Left ventricle myocardium superior (tissue), 1 donor: ENCODE data around the gene AKR1C8. TPM values are rescaled to one million over a fixed set of nuclear protein-coding genes. Genes with fewer than 3 reads are reported as not detected.
"Not testable (repeated sequence)": the region's sequence is repeated elsewhere in the genome, so short reads cannot be mapped to it uniquely, and the experiment has no call there.

Experiments used
- ATAC-seq: fragments of 200-7000 bp; cut with Tn5 transposase; one replicate; pipeline ENCODE4 v1.9.1; 2020; ENCODE audit warnings: mild to moderate bottlenecking, moderate library complexity
- DNase-seq: peaks from one replicate; pipeline ENCODE4 v3.0.0-alpha.2; 2020
- intact Hi-C: fragments of 100-400 bp; cut with micrococcal nuclease; formaldehyde crosslinking; loops from one replicate; pipeline ENCODE4 v1.11.0; 2022
- total RNA-seq: library from RNA; stranded (reverse); fragmentation: NEBNext Ultra II Directional; extraction: Animal tissue kit (Norgen Biotek cat#: 25700); gene quantifications from one replicate; pipeline ENCODE4 v1.2.1, GENCODE V29; 2021
- donor health status: DM: no; HTN: yes; CAD: no; lungs with severe emphysema.

The AKR1C8 gene
- total RNA-seq, 1 donor from 2014 or later = 0.25 TPM

GRCh38 chr10:5119997-5120396 is 65.0 kb downstream of the AKR1C8 start:
- intact Hi-C loops, ATAC-seq, DNase-seq: not testable (repeated sequence)

GRCh38 chr10:5117026-5117425 is 67.9 kb downstream of the AKR1C8 start:
- intact Hi-C loops = no loop called here
- ATAC-seq (no peak), DNase-seq (no peak)

DNA sequence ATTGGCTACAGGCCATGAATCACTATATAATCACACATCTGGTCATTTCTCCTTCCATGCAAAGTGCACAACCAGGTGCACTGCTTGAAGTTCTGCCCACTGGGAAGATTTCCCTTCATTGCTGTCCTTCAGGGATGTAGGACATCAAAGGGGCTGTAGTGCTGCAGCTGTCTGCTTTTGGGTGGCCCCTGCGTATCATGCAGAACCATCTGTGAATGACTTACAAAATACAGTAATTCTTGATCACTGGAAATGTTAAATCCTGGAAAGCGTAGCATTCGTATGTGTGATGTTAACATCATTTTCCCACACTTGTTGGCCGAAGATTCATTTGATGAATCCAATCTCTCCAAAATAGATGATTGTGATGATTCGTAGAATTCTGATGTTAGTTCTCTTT is 68.3 kb downstream of the AKR1C8 start:
- intact Hi-C loops = no loop called here

DNA sequence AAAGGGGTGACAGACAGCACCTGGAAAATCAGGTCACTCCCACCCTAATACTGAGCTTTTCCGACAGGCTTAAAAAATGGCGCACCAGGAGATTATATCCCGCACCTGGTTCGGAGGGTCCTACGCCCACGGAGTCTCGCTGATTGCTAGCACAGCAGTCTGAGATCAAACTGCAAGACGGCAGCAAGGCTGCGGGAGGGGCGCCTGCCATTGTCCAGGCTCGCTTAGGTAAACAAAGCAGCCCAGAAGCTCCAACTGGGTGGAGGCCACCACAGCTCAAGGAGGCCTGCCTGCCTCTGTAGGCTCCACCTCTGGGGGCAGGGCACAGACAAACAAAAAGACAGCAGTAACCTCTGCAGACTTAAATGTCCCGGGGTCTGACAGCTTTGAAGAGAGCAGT is 75.1 kb downstream of the AKR1C8 start:
- ATAC-seq, intact Hi-C loops, DNase-seq: not testable (repeated sequence)

More for the DNA sequence above, 68.3 kb downstream of the AKR1C8 start:
- ATAC-seq (no peak), DNase-seq (no peak)

DNA sequence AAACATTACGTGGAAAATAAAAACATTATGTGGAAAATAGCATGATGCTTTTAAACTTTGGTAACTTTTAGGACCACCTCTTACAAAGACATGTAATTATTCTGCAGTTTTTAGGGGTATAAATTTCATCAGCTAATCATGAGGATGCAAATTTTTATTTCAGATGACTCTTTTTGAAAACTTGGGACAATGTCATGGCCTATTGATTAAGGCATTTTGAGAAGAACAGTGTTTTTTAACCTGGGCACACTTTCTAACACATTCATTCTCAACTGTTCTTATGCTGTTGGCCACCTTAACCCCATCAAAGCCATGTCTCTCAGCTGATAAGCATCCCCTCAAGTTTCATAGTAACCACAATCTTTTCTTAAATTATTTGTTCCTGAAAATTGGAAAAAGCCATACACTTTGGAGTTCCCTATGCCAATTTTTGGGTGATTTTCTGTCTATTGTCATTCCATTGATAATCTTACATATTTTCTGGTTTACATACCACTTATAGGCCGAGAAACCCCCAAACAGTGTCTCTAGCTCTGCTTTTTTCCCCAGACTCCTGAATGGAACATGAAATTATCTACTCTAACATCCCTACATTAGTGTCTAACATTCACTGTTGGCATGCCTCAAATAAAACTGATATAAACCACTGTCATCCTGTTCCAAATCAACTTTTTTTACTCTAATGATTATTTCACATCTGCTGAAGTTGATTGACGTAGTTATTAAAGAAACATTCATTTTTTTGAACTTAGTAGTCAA is 76.1 kb downstream of the AKR1C8 start:
- DNase-seq (no peak), ATAC-seq (no peak)
- intact Hi-C loops = no loop called here

DNA sequence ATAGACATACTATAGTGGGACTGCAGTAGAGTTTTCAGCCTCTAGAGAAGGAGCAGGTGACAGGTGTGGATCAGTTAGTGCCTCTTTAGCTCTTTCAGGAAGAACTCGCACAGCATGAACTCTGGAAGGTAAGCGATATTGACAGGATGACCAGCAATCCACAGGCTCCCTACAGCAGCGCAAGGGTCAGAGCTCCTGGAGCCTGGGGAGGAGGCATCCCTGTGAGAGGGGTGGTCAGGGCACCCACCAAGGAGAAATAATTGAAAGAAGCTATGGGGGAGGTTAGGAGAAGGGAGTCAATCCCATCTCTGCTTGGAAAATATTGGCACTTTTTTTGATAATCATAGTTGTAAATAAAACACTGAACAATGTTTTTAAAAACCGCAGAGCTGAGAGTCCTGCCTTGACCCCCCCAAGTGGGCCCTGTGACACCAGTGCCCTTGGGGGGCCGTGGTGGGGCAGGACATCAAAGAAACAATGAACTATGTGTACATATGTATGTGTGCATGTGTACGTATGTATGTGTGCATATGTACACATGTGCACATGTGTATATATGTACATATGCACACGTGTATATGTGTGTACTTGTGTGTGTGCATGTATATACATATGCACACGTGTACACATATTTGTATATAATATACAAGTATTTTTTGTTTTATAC is 77.0 kb downstream of the AKR1C8 start:
- DNase-seq = no peak
- ATAC-seq = no peak
- intact Hi-C loops = no loop called here

GRCh38 chr10:5106553-5106952 is 78.4 kb downstream of the AKR1C8 start:
- intact Hi-C loops = no loop called here
- no peak for ATAC-seq

DNA sequence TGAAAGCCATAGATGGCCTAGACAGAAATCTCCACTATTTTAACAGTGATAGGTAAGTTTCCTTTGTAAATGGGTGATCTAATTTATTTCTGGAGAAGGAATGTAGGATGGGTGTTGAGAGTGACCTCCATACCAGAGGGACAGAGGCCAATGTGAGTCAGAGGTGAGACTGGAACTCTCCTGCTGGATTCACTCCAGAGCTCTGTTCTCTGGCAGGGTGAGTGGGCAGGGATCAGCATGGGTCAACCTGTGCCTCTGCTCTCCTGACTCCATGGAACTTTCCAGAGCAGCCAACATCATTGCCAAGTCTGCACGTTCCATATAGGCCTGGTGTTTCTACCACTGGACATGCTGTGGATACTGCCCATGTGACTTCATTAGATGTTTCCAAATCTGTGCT is 79.3 kb downstream of the AKR1C8 start:
- DNase-seq (no peak), ATAC-seq (no peak)
- intact Hi-C loops = no loop called here

More at GRCh38 chr10:5106553-5106952, 78.4 kb downstream of the AKR1C8 start:
- DNase-seq = no peak

Other genes with a start within 250 kb of the AKR1C8 start
- gene AKR1C1, start 221.7 kb downstream of the AKR1C8 start, total RNA-seq = 20.2 TPM
- gene AKR1C2, start 181.3 kb downstream of the AKR1C8 start, total RNA-seq = 14.2 TPM
- 23.2 TPM for gene AKR1C3, start 90.7 kb downstream of the AKR1C8 start, total RNA-seq
- gene AKR1C4, start 11.7 kb upstream of the AKR1C8 start, total RNA-seq = not detected
- not detected for gene UCN3, start 179.8 kb upstream of the AKR1C8 start, total RNA-seq
- gene TUBAL3, start 219.7 kb upstream of the AKR1C8 start, total RNA-seq = 0.12 TPM
- 16.5 TPM for gene NET1, start 227.4 kb upstream of the AKR1C8 start, total RNA-seq